GM11168 (cell line): Measurements from ENCODE around the gene KCND3.

Source experiments
- in situ Hi-C: fragments of 300-500 bp; cut with MboI; formaldehyde crosslinking; loops from one replicate; pipeline ENCODE4 v1.12.0; 2022; ENCODE audit warnings: low sequenced_read_pairs; ENCODE audit not compliant: unreplicated experiment

The KCND3 gene

DNA sequence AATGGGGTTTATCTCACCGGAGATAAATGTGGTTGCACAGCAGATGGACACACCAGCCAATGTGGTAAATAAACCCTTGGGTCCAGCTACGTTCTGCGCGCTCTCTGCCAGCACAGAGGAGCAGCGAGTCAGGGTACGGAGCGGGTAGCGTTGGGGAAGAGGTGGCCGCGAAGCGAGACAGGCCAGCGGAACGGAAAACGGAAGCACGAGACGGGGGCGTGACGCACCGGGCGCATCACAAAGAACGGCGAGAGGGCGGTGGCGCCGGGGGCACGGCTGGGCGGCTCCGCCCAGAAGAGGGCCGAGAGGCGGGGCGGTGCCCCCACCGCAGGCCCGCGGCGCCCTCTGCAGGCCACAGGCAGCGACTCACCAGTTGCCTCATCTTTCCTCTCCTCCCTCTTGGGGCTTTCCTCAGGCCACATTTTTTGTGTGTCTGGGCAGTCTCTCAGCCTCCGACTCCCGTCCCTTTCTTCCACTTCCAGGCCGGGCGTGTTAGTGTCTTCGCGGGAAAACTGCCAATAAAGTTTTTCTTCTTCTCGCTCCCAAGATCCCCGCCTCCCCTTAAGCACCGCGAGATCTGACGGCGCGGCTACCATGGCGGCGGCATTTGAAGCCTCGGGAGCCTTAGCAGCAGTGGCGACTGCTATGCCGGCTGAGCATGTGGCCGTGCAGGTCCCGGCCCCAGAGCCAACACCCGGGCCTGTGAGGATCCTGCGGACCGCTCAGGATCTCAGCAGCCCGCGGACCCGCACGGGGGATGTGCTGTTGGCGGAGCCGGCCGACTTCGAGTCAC is 233.9 kb downstream of the KCND3 start, which contains the start of gene DDX20:
Gene DDX20 (plus strand): TSS at position 571 of the 793 bp plus-strand sequence. CDS start 24 bp downstream, at position 595.
- in situ Hi-C loops = loop anchor here (25.0 kb wide), 1 partner anchor 518 kb away; the partner anchor contains the start of gene CHI3L2

DNA sequence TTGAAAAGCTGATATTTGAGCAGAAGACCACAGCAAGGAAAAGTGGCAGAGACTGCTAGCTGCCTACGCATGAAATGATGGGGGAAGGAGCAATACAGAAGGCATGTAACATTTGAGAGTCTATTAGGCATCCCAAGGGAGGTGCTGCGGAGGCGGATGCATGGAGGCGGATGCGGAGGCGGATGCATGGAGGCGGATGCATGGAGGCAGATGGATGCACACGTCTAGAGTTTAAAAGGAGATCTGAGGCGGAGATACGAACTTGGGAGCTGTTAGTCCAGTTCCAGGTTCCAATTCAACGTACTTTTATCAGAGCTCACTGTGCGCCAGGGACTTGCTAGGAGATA is 234.5 kb downstream of the KCND3 start:
- in situ Hi-C loops = loop anchor here (25.0 kb wide), 1 partner anchor 518 kb away; the partner anchor contains the start of gene CHI3L2

DNA sequence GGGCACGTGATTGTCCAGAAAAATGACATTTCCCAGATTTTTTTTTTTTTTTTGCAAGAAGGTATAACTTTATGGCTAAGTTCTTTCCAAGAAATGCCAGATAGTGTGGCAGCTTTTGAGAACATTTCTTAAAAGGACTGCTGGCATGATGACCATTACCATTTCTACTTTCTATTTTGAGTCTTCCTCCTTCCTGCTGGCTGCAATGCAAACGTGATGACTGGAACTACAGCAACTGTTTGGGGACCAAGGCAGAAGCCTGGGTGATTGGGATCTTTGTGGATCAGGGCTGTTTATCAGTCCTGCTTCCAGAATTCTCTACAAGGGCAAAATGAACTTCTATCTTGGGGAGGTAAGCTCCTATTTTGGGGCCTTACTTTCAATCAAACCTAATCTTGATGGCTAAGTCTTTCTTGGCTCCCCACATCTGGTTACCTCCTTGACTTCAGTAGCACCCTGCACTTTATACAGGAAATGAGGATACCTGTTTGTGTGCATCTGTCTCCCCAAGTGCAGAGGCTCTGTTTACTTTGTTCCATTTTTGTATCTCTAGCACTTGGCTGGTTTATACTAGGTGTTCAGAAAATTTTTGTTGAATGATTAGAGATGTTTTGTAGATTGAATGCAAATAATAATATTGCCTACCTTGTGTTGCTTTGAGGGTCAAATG is 237.4 kb downstream of the KCND3 start:
- in situ Hi-C loops = loop anchor here (25.0 kb wide), 1 partner anchor 515 kb away; the partner anchor contains the start of gene CHI3L2

DNA sequence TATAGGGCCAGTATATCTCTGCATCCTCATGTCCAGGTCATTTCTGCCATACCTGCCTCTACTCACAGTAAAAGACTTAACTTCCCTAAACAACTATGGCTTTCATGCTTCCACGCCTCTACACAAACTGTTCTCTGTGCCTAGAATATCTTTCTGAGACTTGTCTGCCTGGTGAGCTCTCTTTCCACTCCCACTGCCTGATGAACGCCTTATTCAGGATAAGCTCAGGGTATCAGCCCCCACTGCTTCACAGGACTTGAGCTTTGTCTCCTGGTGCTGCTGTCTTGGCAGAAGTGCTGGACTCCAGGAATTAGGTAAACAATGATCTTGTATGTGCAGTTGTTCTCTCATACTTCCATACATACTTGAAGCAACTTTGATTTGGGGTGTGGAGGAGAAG is 238.6 kb downstream of the KCND3 start:
- in situ Hi-C loops = loop anchor here (25.0 kb wide), 1 partner anchor 514 kb away; the partner anchor contains the start of gene CHI3L2

DNA sequence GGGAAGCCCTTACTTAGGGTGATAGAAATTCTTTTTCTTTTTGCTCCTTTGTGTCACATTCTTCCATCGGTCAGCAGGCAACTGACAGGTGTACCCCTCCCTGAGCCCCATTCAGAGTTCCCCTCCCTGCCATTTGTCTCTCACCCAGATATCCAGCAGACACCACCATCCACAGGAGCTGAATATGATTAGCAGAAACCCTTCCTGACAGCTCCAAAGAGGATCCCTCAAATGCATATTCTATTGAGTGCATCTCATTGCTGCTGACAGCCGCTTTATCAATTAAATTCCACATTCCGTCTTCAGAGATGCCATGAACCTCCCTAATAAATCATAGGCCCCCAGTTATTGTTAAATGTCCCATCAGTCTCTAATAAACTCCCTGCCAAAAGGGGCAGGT is 239.8 kb downstream of the KCND3 start:
- in situ Hi-C loops = loop anchor here (10.0 to 25.0 kb wide), 2 partner anchors 245 to 512 kb away; partner anchors contain the start of genes ADORA3, CHI3L2 and TMIGD3

DNA sequence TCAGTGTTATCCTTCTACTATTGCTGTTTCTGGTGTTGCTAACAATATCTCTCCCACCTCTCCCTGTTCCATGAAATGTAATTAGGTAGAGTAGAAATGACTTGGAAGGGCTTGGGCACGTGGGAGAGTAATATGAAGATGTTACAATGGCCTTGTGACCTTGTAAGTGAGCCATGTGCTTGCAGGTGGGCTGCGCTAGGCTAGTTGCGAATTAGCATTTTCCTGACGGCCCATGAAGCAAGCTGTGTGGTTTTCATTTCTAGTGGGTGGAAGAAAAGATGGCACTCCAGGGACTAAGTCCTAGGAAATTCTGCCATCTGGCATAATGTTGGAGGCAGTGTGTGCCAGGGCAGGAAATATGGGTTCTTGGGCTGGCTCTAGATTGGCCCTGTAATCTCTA is 241.5 kb downstream of the KCND3 start:
- in situ Hi-C loops = loop anchor here (10.0 kb wide), 1 partner anchor 243 kb away; the partner anchor contains the start of genes ADORA3 and TMIGD3

DNA sequence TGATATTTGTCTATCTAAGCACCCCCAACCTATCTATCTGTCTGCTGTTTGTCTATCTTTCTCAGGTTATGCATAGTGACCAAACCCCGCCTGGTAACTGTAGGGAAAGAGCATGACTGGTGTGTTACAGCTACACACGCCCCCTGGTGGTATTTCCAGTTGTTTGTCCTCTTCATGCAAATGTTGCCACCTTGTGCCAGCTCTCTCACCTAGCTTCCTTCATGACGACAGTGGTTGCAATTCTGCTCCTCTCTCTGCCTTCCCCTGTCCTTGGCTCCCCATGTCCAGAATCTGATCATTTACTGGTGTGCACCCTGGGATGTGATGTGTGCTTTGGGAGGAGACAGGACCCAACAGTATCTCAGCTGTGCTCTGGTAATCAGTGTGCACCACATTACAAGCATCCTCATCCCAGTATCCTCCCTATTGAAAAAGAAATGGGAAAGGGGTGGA is 242.2 kb downstream of the KCND3 start:
- in situ Hi-C loops = loop anchor here (10.0 kb wide), 1 partner anchor 243 kb away; the partner anchor contains the start of genes ADORA3 and TMIGD3

DNA sequence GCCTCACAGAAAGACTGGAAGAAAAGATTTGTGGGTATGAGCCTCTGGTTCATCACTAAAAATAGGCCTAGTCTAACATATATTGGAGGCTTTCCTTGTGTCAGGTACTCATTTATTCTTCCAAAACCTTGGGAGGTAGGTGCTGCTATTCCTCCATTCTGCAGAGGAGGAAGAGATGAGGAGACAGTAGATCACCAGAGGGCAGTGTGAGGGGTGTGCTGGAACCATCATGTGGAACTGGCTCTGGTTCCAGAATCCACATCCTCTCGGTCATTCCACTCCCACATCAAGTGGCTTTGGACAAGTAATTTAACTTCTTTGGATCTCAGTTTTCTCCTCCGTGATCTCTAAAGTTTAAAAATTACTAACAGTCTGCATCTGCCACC is 242.9 kb downstream of the KCND3 start:
- in situ Hi-C loops = loop anchor here (10.0 kb wide), 1 partner anchor 242 kb away; the partner anchor contains the start of genes ADORA3 and TMIGD3

DNA sequence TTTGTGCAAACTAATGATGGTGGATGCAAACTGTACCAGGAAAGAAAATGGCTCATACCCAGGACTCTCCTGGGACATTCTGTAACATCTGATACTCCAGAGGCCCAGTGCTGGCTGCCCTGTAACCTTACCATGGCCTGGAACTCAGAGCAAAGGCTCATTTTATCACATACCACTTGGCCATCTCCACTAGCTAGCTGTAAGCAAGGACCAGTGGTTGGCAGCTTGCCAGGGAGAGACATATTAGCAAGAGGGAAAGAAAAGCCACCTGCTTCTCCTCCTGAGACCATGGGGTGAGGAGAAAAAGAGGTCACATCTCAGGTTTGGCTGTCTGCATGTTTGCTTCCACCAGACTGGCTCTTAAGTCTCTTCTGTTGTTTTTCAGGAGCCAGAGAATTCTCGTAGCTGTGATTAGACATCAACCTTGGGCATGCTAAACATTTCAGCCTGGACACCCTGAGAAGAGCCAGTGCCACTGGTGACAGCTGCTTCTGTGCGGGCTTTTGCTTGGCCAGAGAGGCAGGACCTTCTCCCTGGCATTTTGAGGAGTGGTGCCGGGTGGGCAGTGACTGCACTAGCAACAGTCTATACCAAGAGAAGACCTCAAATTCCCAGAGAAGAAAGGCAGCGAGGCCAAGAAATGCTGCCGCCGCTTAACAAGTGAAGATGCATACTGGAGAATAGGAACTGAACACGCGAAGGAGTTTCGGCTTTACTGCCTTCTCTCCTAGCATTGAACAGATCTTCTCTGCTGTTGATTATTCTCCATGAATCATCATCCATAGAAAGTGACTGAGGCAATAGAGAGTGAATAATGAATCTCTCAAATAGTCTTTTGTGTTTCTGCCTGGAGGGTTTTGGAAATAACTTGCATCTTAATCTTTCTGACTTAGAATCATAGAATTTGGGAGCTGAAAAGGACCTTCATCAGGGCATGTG is 243.5 kb downstream of the KCND3 start:
- in situ Hi-C loops = loop anchor here (10.0 kb wide), 1 partner anchor 241 kb away; the partner anchor contains the start of genes ADORA3 and TMIGD3

DNA sequence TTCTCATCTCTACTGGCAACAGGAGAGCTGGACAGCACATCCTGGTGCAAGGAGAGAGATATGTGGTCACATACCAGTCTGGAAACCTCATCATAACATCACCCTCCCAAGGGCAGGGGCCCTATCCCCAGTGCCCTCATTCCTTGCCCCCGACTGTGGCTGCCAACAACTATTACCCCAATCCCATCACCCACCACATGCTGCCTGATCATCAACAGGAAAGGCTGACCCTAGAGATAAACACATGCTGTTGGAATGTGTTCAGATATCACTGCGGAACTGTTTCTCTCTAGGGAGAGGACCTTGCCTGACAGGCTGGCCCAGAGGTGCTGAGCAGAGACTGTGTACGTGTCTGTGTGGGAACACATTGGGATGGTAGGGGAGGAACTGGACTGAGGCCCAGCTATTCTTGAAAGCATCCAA is 245.8 kb downstream of the KCND3 start:
- in situ Hi-C loops = loop anchor here (10.0 kb wide), 1 partner anchor 239 kb away; the partner anchor contains the start of genes ADORA3 and TMIGD3

DNA sequence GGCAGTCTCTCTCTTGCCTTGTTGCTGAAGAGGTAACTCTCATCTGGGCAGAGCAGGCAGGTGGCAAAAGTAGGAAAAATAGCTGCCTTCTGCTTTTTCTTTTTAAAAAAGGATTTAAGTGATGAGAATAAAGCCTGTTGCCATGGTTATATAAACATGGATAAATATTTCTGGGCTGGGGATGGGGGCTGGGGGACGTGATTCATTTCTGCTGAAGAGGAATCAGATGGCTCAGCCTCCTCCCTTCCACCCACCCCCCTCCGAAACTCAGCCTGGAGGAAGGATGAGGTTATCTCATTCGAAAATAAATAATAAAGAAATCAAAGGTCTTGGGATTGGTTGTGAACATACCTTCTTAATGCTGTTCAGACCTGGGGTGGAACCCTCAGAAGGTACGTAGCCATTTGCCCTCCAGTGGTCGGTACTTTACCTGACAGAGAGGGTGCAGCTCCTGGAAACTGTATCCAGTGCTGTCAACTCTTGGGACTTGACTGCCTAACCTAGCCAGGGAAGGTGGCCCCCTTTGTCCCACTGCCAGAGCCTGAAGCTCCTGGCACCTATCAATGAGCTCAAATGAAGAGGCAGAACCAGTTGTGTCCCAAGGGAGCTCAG is 246.4 kb downstream of the KCND3 start:
- in situ Hi-C loops = loop anchor here (10.0 kb wide), 1 partner anchor 238 kb away; the partner anchor contains the start of genes ADORA3 and TMIGD3

DNA sequence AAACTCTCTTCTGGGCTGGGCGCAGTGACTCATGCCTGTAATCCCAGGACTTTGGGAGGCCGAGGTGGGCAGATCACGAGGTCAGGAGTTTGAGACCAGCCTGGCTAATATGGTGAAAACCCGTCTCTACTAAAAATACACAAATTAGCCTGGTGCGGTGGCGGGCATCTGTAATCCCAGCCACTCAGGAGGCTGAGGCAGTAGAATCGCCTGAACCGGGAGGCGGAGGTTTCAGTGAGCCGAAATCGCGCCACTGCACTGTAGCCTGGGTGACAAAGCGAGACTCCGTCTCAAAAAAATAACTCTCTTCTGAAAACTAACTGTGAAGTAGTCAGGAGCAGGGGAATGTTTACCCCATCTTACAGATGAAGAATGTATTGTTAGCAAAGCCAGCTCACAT is 247.2 kb downstream of the KCND3 start:
- in situ Hi-C loops = loop anchor here (10.0 kb wide), 1 partner anchor 237 kb away; the partner anchor contains the start of genes ADORA3 and TMIGD3

DNA sequence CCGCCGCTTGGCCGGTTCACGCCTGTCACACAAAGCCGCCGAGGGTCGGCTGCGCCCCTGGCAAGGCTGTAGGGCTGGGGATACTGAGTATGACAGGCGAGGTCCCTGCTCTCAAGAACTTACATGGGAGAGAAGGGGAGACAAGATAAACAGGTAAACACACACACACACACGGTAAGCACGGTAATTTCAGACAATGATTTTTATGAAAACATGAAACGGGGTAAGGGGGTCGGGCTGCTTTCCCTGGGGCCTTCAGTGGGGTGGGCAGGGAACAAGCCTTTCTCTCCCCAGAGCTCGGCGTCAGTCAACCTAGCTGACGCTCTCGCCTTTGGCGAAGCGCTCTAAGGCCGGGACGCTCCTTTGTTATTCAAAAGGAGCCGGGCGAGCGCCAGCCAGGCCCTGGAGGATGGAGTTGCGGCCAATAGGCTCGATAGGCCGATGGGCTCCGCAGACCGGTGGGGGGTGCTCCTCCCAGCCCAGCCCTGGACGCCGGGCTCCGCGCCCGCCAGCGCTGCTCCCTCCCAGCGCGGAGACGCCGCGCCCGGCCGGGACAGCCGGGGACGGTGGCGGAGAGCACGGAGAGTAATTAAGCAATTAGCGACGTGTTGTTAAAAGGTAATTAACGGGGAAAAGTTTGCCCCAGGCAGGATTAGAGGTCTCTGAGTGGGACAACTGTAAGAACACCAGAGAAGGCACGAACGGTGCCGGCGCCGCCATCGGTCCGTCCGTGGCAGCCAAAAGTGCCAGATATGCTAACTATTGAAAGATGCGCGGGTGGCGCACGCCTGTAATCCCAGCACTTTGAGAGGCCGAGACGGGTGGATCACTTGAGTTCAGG is 249.3 kb downstream of the KCND3 start:
- in situ Hi-C loops = loop anchor here (10.0 kb wide), 1 partner anchor 235 kb away; the partner anchor contains the start of genes ADORA3 and TMIGD3

DNA sequence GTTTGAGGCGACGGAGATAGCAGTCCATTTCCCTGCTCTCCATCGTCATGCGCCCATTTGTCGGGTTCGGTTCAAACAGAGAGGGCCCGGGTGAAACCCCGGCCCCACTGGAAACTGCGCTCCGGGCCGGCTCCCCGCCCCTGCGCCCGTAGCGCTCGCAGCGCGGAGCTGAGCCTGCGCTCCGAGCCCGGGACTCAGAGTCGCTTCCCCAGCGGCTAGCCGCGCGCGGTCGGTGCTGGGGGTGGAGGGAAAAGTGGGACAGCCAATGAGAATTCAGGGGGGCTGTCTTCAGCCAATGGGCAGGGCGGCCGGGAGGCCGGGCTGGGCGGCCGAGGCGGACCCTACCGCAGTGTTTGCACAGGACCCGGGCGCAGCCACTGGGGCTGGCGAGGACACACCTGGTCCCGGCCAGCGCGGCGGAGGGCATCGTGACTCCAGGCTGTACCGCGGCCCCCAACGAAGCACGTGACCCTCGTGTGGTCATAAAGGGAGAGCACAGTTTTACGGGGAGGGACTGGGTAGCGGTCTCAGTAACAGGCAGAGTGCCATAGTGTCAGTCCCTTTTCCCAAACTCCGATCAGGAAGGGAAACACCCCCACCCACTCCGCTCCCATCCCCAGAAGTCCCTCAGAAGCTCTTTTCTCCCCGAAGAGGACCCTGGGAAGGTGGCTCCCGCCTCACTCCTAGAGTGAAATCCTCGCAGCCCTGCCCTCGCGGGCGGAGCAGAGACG is 250.1 kb downstream of the KCND3 start, which contains the start of gene INKA2:
Gene INKA2 (minus strand): TSS at position 202 of the 731 bp plus-strand sequence. CDS start 153 bp downstream, at position 49.
- in situ Hi-C loops = no loop called here

DNA sequence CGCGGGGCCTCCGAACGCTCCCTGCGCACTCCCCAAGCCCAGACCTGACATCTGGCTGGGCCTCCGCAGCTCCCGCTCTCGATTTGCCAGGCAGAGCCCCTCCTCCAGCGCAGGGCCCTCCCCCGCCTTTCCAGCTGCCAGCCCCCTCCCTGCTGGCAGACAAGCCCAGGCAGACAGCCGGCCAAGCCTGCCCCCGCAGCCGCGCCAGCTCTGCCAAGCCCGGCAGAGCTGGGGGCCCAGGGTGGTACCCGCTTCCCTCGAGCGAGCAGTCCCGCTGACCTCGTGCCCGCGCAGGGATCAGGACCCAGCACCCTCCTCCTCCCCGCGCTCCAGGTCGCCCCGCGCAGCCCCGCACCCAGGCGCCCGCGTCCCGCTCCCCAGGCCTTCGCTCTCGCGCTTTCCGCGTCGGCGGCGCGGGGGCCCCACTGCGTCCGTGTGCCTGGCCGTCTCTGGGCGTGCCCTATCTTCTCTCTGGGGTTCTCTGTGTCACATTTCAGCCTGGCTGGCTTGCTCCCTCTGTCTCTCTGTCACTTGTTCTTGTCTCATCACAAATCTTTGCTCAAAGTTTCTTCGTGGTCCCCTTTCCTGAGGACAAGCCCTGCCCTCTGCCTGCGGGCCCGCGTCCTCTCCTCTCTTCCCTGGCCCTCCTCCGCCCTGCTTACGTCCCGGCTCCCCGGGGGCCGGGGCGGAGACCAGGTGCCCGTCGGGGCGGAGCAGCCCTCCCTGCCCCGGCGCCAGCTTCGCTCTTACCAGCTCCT is 250.9 kb downstream of the KCND3 start:
- in situ Hi-C loops = no loop called here

DNA sequence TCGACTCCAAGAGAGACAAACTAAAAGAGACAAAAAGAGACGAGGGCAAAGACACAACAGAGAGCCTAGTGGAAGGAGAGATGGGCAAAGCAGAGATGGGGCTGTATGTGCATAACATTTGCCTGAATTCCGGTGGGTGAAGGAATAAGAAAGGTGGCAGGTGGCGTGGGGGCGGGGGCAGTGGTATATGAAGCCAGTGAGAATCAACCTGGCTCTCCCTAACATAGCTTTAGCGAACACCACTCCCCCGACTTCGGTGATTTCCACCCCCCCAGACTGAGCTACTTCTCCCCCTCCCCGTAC is 251.4 kb downstream of the KCND3 start:
- in situ Hi-C loops = no loop called here
